Activated CD4-positive, CD25-positive, alpha-beta regulatory T cell treated with anti-CD3 and anti-CD28 coated beads, Interleukin-2, amount 50 U/mL, for 16 hours (primary cell): Measurements from ENCODE around the gene GREB1.

Experiments used
- DNase-seq: peaks from one replicate; pipeline ENCODE4 v3.0.0-alpha.2; 2020; ENCODE audit warnings: low read depth, low spot score

GREB1 gene

GRCh38 chr2:11533278-11534070, at the start of gene GREB1:
GREB1 (plus strand) TSS chr2:11534045; CDS start chr2:11556615, 22,570 bp downstream.
- no peak for DNase-seq

- no peak for DNase-seq
These were observed 45.0 kb upstream of the GREB1 start for GRCh38 chr2:11488809-11489208.

- DNase-seq, result no peak
These were observed 43.7 kb upstream of the GREB1 start for GRCh38 chr2:11490194-11490593.

- no peak for DNase-seq
These were observed 42.4 kb upstream of the GREB1 start for GRCh38 chr2:11491348-11491933.

GRCh38 chr2:11492244-11492643, 41.6 kb upstream of the GREB1 start:
- DNase-seq, result no peak

- no peak for DNase-seq
These were observed 41.1 kb upstream of the GREB1 start for GRCh38 chr2:11492720-11493119.

- DNase-seq, result no peak
These were observed 40.6 kb upstream of the GREB1 start for GRCh38 chr2:11493282-11493681.

- no peak for DNase-seq
These were observed 39.5 kb upstream of the GREB1 start for GRCh38 chr2:11494310-11494709.

GRCh38 chr2:11495844-11496681, 37.8 kb upstream of the GREB1 start:
- no peak for DNase-seq

GRCh38 chr2:11498543-11499034, 35.3 kb upstream of the GREB1 start:
- no peak for DNase-seq

GRCh38 chr2:11499081-11499743, 34.6 kb upstream of the GREB1 start:
- DNase-seq, result no peak

GRCh38 chr2:11500702-11501303, 33.0 kb upstream of the GREB1 start:
- DNase-seq, result no peak

- DNase-seq, result no peak
These were observed 31.0 kb upstream of the GREB1 start for GRCh38 chr2:11502740-11503292.

- DNase-seq, result no peak
These were observed 30.4 kb upstream of the GREB1 start for GRCh38 chr2:11503354-11503927.

- no peak for DNase-seq
These were observed 27.9 kb upstream of the GREB1 start for GRCh38 chr2:11505652-11506610.

- no peak for DNase-seq
These were observed 27.3 kb upstream of the GREB1 start for GRCh38 chr2:11506611-11506969.

- no peak for DNase-seq
These were observed 26.3 kb upstream of the GREB1 start for GRCh38 chr2:11507517-11507916.

GRCh38 chr2:11508279-11508678, 25.6 kb upstream of the GREB1 start:
- DNase-seq, result no peak

- no peak for DNase-seq
These were observed 24.0 kb upstream of the GREB1 start for GRCh38 chr2:11509657-11510360.
